ENCODE results near the gene FAM117B.
"Not testable (repeated sequence)": the region's sequence is repeated elsewhere in the genome, so short reads cannot be mapped to it uniquely, and the experiment has no call there.

FAM117B gene

GRCh38 chr2:202643012-202643858, 8.5 kb downstream of the FAM117B start:
- Histone ChIP-seq H3K4me3 (ENCODE audit: low read length) (peak overlapping the region; percentile 15), H3K27ac (ENCODE audit: low read depth, low read length) (no peak overlapping the region), H3K9ac (ENCODE audit: low read length) (no peak overlapping the region), H3K36me3 (ENCODE audit: control insufficient read depth, insufficient read depth, low read length) (no peaks in the 10 kb centered on the region), H3K27me3 (ENCODE audit: control insufficient read depth, insufficient read depth, low read length) (no peaks in the 10 kb centered on the region), H3K4me1 (ENCODE audit: control insufficient read depth, insufficient read depth, low read length) (no peaks in the 10 kb centered on the region)

GRCh38 chr2:202652119-202652518, 17.4 kb downstream of the FAM117B start:
- no peak overlapping the region for H3K9ac ChIP-seq (ENCODE audit: low read length)
- H3K36me3 ChIP-seq (ENCODE audit: control insufficient read depth, insufficient read depth, low read length) = no peaks in the 10 kb centered on the region
- H3K27ac ChIP-seq (ENCODE audit: low read depth, low read length) = no peak overlapping the region
- no peaks in the 10 kb centered on the region for H3K27me3 ChIP-seq (ENCODE audit: control insufficient read depth, insufficient read depth, low read length)
- H3K4me3 ChIP-seq (ENCODE audit: low read length) = no peak overlapping the region
- no peaks in the 10 kb centered on the region for H3K4me1 ChIP-seq (ENCODE audit: control insufficient read depth, insufficient read depth, low read length)

- Histone ChIP-seq H3K36me3 (ENCODE audit: control insufficient read depth, insufficient read depth, low read length) (no peaks in the 10 kb centered on the region), H3K27ac (ENCODE audit: low read depth, low read length) (no peak overlapping the region), H3K27me3 (ENCODE audit: control insufficient read depth, insufficient read depth, low read length) (no peaks in the 10 kb centered on the region), H3K4me3 (ENCODE audit: low read length) (no peak overlapping the region), H3K9ac (ENCODE audit: low read length) (no peak overlapping the region), H3K4me1 (ENCODE audit: control insufficient read depth, insufficient read depth, low read length) (no peaks in the 10 kb centered on the region)
Measured at GRCh38 chr2:202653890-202654289, 19.1 kb downstream of the FAM117B start.

GRCh38 chr2:202657876-202658275, 23.1 kb downstream of the FAM117B start:
- no peaks in the 10 kb centered on the region for H3K36me3 ChIP-seq (ENCODE audit: control insufficient read depth, insufficient read depth, low read length)
- no peak overlapping the region for H3K27ac ChIP-seq (ENCODE audit: low read depth, low read length)
- no peaks in the 10 kb centered on the region for H3K4me1 ChIP-seq (ENCODE audit: control insufficient read depth, insufficient read depth, low read length)
- H3K27me3 ChIP-seq (ENCODE audit: control insufficient read depth, insufficient read depth, low read length) = no peaks in the 10 kb centered on the region
- H3K9ac ChIP-seq (ENCODE audit: low read length) = no peak overlapping the region
- no peak overlapping the region for H3K4me3 ChIP-seq (ENCODE audit: low read length)

GRCh38 chr2:202660796-202661195, 26.0 kb downstream of the FAM117B start:
- no peaks in the 10 kb centered on the region for H3K27me3 ChIP-seq (ENCODE audit: control insufficient read depth, insufficient read depth, low read length)
- no peak overlapping the region for H3K27ac ChIP-seq (ENCODE audit: low read depth, low read length)
- no peaks in the 10 kb centered on the region for H3K36me3 ChIP-seq (ENCODE audit: control insufficient read depth, insufficient read depth, low read length)
- H3K4me3 ChIP-seq (ENCODE audit: low read length) = no peak overlapping the region
- H3K4me1 ChIP-seq (ENCODE audit: control insufficient read depth, insufficient read depth, low read length) = no peaks in the 10 kb centered on the region
- H3K9ac ChIP-seq (ENCODE audit: low read length) = no peak overlapping the region

- H3K4me1 ChIP-seq (ENCODE audit: control insufficient read depth, insufficient read depth, low read length) = peaks cover 2% of the 10 kb centered on the region
- H3K36me3 ChIP-seq (ENCODE audit: control insufficient read depth, insufficient read depth, low read length) = no peaks in the 10 kb centered on the region
Measured at GRCh38 chr2:202669841-202670240, 35.1 kb downstream of the FAM117B start.

GRCh38 chr2:202671317-202672035, 36.7 kb downstream of the FAM117B start:
- Histone ChIP-seq H3K27ac (ENCODE audit: low read depth, low read length) (no peak overlapping the region), H3K36me3 (ENCODE audit: control insufficient read depth, insufficient read depth, low read length) (no peaks in the 10 kb centered on the region), H3K4me3 (ENCODE audit: low read length) (no peak overlapping the region), H3K9ac (ENCODE audit: low read length) (no peak overlapping the region), H3K27me3 (ENCODE audit: control insufficient read depth, insufficient read depth, low read length) (no peaks in the 10 kb centered on the region), H3K4me1 (ENCODE audit: control insufficient read depth, insufficient read depth, low read length) (peaks cover 2% of the 10 kb centered on the region)

More at GRCh38 chr2:202669841-202670240, 35.1 kb downstream of the FAM117B start:
- Histone ChIP-seq H3K27me3 (ENCODE audit: control insufficient read depth, insufficient read depth, low read length) (no peaks in the 10 kb centered on the region), H3K27ac (ENCODE audit: low read depth, low read length) (no peak overlapping the region), H3K9ac (ENCODE audit: low read length) (no peak overlapping the region), H3K4me3 (ENCODE audit: low read length) (no peak overlapping the region)

GRCh38 chr2:202675097-202675496, 40.3 kb downstream of the FAM117B start:
- H3K36me3 ChIP-seq (ENCODE audit: control insufficient read depth, insufficient read depth, low read length); H3K27me3 ChIP-seq (ENCODE audit: control insufficient read depth, insufficient read depth, low read length); H3K27ac ChIP-seq (ENCODE audit: low read depth, low read length); H3K4me1 ChIP-seq (ENCODE audit: control insufficient read depth, insufficient read depth, low read length); H3K9ac ChIP-seq (ENCODE audit: low read length); H3K4me3 ChIP-seq (ENCODE audit: low read length): not testable (repeated sequence)

- Histone ChIP-seq H3K36me3 (ENCODE audit: control insufficient read depth, insufficient read depth, low read length) (no peaks in the 10 kb centered on the region), H3K27ac (ENCODE audit: low read depth, low read length) (no peak overlapping the region), H3K27me3 (ENCODE audit: control insufficient read depth, insufficient read depth, low read length) (no peaks in the 10 kb centered on the region), H3K9ac (ENCODE audit: low read length) (no peak overlapping the region), H3K4me1 (ENCODE audit: control insufficient read depth, insufficient read depth, low read length) (no peaks in the 10 kb centered on the region), H3K4me3 (ENCODE audit: low read length) (no peak overlapping the region)
Measured at GRCh38 chr2:202679980-202680379, 45.2 kb downstream of the FAM117B start.

GRCh38 chr2:202680512-202680911, 45.7 kb downstream of the FAM117B start:
- Histone ChIP-seq H3K27ac (ENCODE audit: low read depth, low read length) (no peak overlapping the region), H3K36me3 (ENCODE audit: control insufficient read depth, insufficient read depth, low read length) (no peaks in the 10 kb centered on the region), H3K4me3 (ENCODE audit: low read length) (no peak overlapping the region), H3K9ac (ENCODE audit: low read length) (no peak overlapping the region), H3K27me3 (ENCODE audit: control insufficient read depth, insufficient read depth, low read length) (no peaks in the 10 kb centered on the region), H3K4me1 (ENCODE audit: control insufficient read depth, insufficient read depth, low read length) (no peaks in the 10 kb centered on the region)

- Histone ChIP-seq H3K9ac (ENCODE audit: low read length) (no peak overlapping the region), H3K4me3 (ENCODE audit: low read length) (no peak overlapping the region), H3K36me3 (ENCODE audit: control insufficient read depth, insufficient read depth, low read length) (no peaks in the 10 kb centered on the region), H3K27me3 (ENCODE audit: control insufficient read depth, insufficient read depth, low read length) (no peaks in the 10 kb centered on the region), H3K4me1 (ENCODE audit: control insufficient read depth, insufficient read depth, low read length) (no peaks in the 10 kb centered on the region), H3K27ac (ENCODE audit: low read depth, low read length) (no peak overlapping the region)
Measured at GRCh38 chr2:202681688-202682205, 47.0 kb downstream of the FAM117B start.

GRCh38 chr2:202682274-202682673, 47.5 kb downstream of the FAM117B start:
- no peaks in the 10 kb centered on the region for H3K27me3 ChIP-seq (ENCODE audit: control insufficient read depth, insufficient read depth, low read length)
- H3K4me3 ChIP-seq (ENCODE audit: low read length) = no peak overlapping the region
- no peak overlapping the region for H3K9ac ChIP-seq (ENCODE audit: low read length)
- H3K4me1 ChIP-seq (ENCODE audit: control insufficient read depth, insufficient read depth, low read length) = no peaks in the 10 kb centered on the region
- H3K36me3 ChIP-seq (ENCODE audit: control insufficient read depth, insufficient read depth, low read length) = no peaks in the 10 kb centered on the region
- H3K27ac ChIP-seq (ENCODE audit: low read depth, low read length) = no peak overlapping the region

Measured in rectal smooth muscle tissue (tissue), 1 donor.